OCI-LY3 (cell line): ENCODE data around the gene SH3RF3.

Source experiments
- H2AFZ ChIP-seq: fragments of 200-600, 300-600 bp; shearing (Covaris generic); 2 replicates; pipeline ENCODE4 v1.6.0; 2014; ENCODE audit warnings: antibody characterized with exemption, low read depth, low read length
- H3K27ac ChIP-seq: fragments of 200-600, 300-600 bp; sonication (generic); 2 replicates; pipeline ENCODE4 v1.5.1; 2014; ENCODE audit warnings: mild to moderate bottlenecking, low read length, moderate library complexity, mixed read lengths
- H3K27me3 ChIP-seq: fragments of 200-600, 300-600 bp; sonication (generic); 2 replicates; pipeline ENCODE4 v1.6.1; 2014; ENCODE audit warnings: low read depth, low read length, mixed read lengths
- H3K36me3 ChIP-seq: fragments of 200-600, 300-600 bp; sonication (generic); replicated peaks from 2 replicates; pipeline ENCODE3; 2014; ENCODE audit warnings: low read depth, low read length, mixed read lengths
- H3K4me1 ChIP-seq: fragments of 300-600, 200-600 bp; sonication (generic); 2 replicates; pipeline ENCODE4 v1.6.1; 2014; ENCODE audit warnings: low read length, mixed read lengths
- H3K4me2 ChIP-seq: fragments of 200-600, 300-600 bp; sonication (generic); 2 replicates; pipeline ENCODE4 v1.6.1; 2014; ENCODE audit warnings: low read length, mixed read lengths
- H3K4me3 ChIP-seq: fragments of 300-600, 200-600 bp; sonication (generic); 2 replicates; pipeline ENCODE4 v1.5.1; 2014; ENCODE audit warnings: antibody characterized with exemption, mild to moderate bottlenecking, low read length, moderate library complexity
- H3K79me2 ChIP-seq: fragments of 300-600, 200-600 bp; shearing (Covaris generic); 2 replicates; pipeline ENCODE4 v1.6.1; 2014; ENCODE audit warnings: mild to moderate bottlenecking, low read length, mixed read lengths
- H3K9ac ChIP-seq: fragments of 300-600, 200-600 bp; shearing (Covaris generic); 2 replicates; pipeline ENCODE4 v1.6.0; 2014; ENCODE audit warnings: mild to moderate bottlenecking, low read length, moderate library complexity
- H3K9me3 ChIP-seq: fragments of 200-600, 300-600 bp; shearing (Covaris generic); 2 replicates; pipeline ENCODE4 v1.6.1; 2014; ENCODE audit warnings: low read length, mixed read lengths; ENCODE audit not compliant: insufficient read depth
- H4K20me1 ChIP-seq: fragments of 200-600, 300-600 bp; sonication (generic); 2 replicates; pipeline ENCODE4 v1.6.1; 2016; ENCODE audit warnings: low read length, mixed read lengths; ENCODE audit not compliant: insufficient read depth
- EZH2phosphoT487 ChIP-seq: fragments of 200-600 bp; shearing (Covaris generic); IDR thresholded peaks from 2 replicates; pipeline ENCODE4 v1.6.1; 2018; ENCODE audit warnings: antibody characterized with exemption, mixed run types, low read depth
- TF ChIP-seq, protein P1 (sequence below): fragments of 200-600, 300-600 bp; sonication (generic); IDR thresholded peaks from 2 replicates; pipeline ENCODE4 v1.5.1; 2014; ENCODE audit warnings: antibody characterized with exemption, low read length, low read depth

Gene SH3RF3

DNA sequence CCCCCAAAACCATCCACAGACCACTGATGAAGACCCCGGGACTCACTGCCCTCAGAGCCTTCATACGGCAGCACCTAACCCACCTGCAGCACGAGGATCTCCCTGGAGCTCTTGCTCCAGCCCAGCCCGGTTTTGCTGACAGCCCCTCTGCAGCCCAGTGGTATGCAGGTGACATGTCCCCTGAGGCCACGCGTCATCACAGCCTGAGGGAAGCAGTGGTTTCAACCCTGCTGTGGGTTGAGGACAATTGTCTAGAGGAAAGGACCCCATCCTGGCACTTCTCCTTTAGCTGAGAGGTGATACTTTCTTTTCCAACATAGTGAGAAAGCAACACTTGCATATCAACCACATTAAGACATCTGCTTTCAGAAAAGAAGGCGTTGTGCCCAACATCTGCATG lies 350.8 kb downstream of the SH3RF3 start:
- no peak overlapping the region for H3K4me3 ChIP-seq
- no peaks in the 10 kb centered on the region for H3K79me2 ChIP-seq
- H3K27me3 ChIP-seq = peaks cover 16% of the 10 kb centered on the region
- no peak overlapping the region for H3K27ac ChIP-seq
- no peak for TF ChIP-seq EZH2phosphoT487
- TF ChIP-seq, protein P1, sequence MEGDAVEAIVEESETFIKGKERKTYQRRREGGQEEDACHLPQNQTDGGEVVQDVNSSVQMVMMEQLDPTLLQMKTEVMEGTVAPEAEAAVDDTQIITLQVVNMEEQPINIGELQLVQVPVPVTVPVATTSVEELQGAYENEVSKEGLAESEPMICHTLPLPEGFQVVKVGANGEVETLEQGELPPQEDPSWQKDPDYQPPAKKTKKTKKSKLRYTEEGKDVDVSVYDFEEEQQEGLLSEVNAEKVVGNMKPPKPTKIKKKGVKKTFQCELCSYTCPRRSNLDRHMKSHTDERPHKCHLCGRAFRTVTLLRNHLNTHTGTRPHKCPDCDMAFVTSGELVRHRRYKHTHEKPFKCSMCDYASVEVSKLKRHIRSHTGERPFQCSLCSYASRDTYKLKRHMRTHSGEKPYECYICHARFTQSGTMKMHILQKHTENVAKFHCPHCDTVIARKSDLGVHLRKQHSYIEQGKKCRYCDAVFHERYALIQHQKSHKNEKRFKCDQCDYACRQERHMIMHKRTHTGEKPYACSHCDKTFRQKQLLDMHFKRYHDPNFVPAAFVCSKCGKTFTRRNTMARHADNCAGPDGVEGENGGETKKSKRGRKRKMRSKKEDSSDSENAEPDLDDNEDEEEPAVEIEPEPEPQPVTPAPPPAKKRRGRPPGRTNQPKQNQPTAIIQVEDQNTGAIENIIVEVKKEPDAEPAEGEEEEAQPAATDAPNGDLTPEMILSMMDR = no peak
- H3K9ac ChIP-seq = no peak overlapping the region
- H3K4me1 ChIP-seq = no peaks in the 10 kb centered on the region
- no peaks in the 10 kb centered on the region for H3K36me3 ChIP-seq
- H3K4me2 ChIP-seq = no peak overlapping the region
- H4K20me1 ChIP-seq = no peaks in the 10 kb centered on the region
- H2AFZ ChIP-seq = no peak overlapping the region
- no peaks in the 10 kb centered on the region for H3K9me3 ChIP-seq

DNA sequence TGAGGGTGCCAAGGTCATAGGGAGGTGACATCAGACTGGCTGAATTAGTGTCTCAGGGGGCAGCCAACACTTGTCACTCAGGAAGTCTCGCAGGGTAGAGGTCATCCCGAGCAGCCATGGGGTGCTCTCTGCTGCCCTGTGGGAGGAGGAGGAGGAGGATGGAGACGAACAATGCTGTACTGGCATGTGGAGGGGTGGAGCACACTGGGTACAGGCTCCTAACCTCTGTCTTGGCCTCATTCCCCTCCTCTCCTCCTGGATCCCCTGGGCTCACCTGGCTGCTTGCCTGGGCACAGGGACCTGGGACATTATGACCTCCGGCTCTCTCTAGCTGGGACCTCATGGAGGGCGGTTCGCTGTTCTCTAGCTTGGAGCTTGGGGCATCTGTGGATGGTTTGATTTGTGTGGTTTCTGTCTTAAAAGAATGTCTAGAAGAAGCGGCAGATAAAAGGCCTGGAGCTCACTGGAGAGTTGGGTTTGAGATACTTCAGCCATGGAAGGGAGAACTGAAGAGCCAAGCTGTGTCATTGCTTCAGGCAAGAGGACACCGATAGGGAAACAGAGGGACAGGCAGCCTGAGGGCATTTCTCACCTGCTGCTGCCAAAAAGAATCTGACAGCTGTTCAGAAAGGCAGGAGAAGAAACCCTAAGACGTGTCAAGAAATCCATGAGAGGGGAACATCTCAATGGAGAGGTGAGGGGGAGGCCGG lies 351.6 kb downstream of the SH3RF3 start:
- no peak overlapping the region for H2AFZ ChIP-seq
- no peak for TF ChIP-seq EZH2phosphoT487
- TF ChIP-seq, protein P1 = no peak
- peaks cover 17% of the 10 kb centered on the region for H3K27me3 ChIP-seq
- no peaks in the 10 kb centered on the region for H3K4me1 ChIP-seq
- H3K36me3 ChIP-seq = no peaks in the 10 kb centered on the region
- no peak overlapping the region for H3K9ac ChIP-seq
- H3K4me3 ChIP-seq = no peak overlapping the region
- H3K9me3 ChIP-seq = no peaks in the 10 kb centered on the region
- no peaks in the 10 kb centered on the region for H3K79me2 ChIP-seq
- H4K20me1 ChIP-seq = no peaks in the 10 kb centered on the region
- H3K27ac ChIP-seq = no peak overlapping the region
- H3K4me2 ChIP-seq = no peak overlapping the region

DNA sequence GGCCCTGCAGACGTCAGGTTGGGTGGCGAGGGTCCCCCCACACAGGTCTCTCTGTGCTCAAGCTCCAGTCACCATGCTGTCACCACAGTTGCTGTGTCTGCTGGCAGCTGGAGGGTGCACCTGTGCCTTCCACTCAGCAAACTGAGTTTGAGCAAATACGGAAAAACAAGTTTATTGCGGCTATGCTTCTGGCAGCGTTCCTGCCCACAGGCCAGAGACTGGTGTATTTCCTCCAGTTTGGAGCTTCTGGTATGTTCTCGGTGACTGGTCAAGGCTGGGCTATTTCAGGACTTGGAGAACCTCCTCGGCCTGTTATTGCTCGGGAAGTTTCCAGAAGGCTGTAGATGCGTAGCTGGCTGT lies 352.2 kb downstream of the SH3RF3 start:
- no peak overlapping the region for H3K9ac ChIP-seq
- H3K79me2 ChIP-seq = no peaks in the 10 kb centered on the region
- no peak for TF ChIP-seq EZH2phosphoT487
- H3K27ac ChIP-seq = no peak overlapping the region
- H3K4me1 ChIP-seq = no peaks in the 10 kb centered on the region
- no peak overlapping the region for H2AFZ ChIP-seq
- no peaks in the 10 kb centered on the region for H3K9me3 ChIP-seq
- no peak overlapping the region for H3K4me2 ChIP-seq
- no peaks in the 10 kb centered on the region for H4K20me1 ChIP-seq
- peaks cover 22% of the 10 kb centered on the region for H3K27me3 ChIP-seq
- H3K36me3 ChIP-seq = no peaks in the 10 kb centered on the region
- no peak overlapping the region for H3K4me3 ChIP-seq

DNA sequence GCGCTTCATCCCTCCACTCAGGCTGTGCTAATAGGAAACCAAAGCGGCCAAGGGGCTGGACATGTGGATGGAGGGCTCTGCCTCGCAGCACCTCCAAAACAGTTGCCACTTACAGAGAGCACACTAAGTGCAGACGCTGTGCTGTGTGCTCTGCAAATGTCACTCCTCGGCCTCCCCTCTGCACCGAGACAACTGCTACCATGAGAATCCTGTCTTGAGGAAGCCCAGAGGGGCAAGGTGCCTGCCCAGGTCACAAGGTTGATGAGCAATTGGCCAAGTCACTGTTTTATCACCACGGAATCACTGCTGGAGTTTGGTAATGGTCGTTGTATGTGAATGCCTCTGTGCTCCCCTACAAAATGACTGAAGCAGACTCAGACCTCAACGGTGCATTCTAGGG lies 352.6 kb downstream of the SH3RF3 start:
- Histone ChIP-seq H3K4me2 (no peak overlapping the region), H3K27me3 (peaks cover 25% of the 10 kb centered on the region), H3K27ac (no peak overlapping the region)

More for the DNA sequence above, 352.6 kb downstream of the SH3RF3 start:
- Histone ChIP-seq H3K9ac (no peak overlapping the region), H2AFZ (no peak overlapping the region), H3K79me2 (no peaks in the 10 kb centered on the region), H3K4me1 (no peaks in the 10 kb centered on the region), H3K9me3 (no peaks in the 10 kb centered on the region), H3K36me3 (no peaks in the 10 kb centered on the region), H3K4me3 (no peak overlapping the region), H4K20me1 (no peaks in the 10 kb centered on the region)
- TF ChIP-seq EZH2phosphoT487 = no peak
- TF ChIP-seq, protein P1 = no peak
